PC-9 (cell line): ENCODE results near the gene TXNRD1. TPM values are rescaled to one million over a fixed set of nuclear protein-coding genes. Genes with fewer than 3 reads are reported as not detected.

Experiments
- BruUV-seq: library from RNA; stranded (reverse); fragments of 400-500 nt; replicated peaks from 2 replicates; lab custom pipeline; 2021; lab: Mats Ljungman, UMichigan
- CTCF ChIA-PET: fragments of 300-600 bp; sonication (Branson Sonifier 250); formaldehyde crosslinking; loops from one replicate; lab custom pipeline; 2022; ENCODE audit warnings: antibody characterized with exemption; lab: Charles Lee
- POLR2A ChIA-PET: fragments of 300-600 bp; sonication (Branson Sonifier 250); formaldehyde crosslinking; loops from one replicate; lab custom pipeline; 2022; ENCODE audit warnings: antibody characterized with exemption; ENCODE audit not compliant: unreplicated experiment; lab: Charles Lee
- DNase-seq, 2 experiments: peaks; one replicate each; pipeline versions ENCODE4 v3.0.0 to v3.0.0-alpha.2; 2015 to 2022; ENCODE audit warnings: mixed read lengths in 1 of 2
- H2AFZ ChIP-seq: fragments of 200-600 bp; sonication (generic); 2 replicates; pipeline ENCODE4 v1.8.1; 2017; ENCODE audit warnings: antibody characterized with exemption
- H3F3A ChIP-seq: fragments of 200-600 bp; sonication (generic); 2 replicates; pipeline ENCODE4 v1.8.1; 2017; ENCODE audit warnings: antibody characterized with exemption, mild to moderate bottlenecking, low read depth; ENCODE audit not compliant: insufficient read depth
- H3K27ac ChIP-seq: fragments of 200-600 bp; sonication (generic); 2 replicates; pipeline ENCODE4 v1.6.1; 2016; ENCODE audit warnings: mixed run types
- H3K27me3 ChIP-seq: fragments of 200-600 bp; sonication (generic); 2 replicates; pipeline ENCODE4 v1.6.1; 2016; ENCODE audit warnings: low read depth, mixed run types; ENCODE audit not compliant: insufficient read depth
- H3K36me3 ChIP-seq: fragments of 200-600 bp; sonication (generic); 2 replicates; pipeline ENCODE4 v1.6.1; 2016; ENCODE audit warnings: low read depth, mixed run types
- H3K4me1 ChIP-seq: fragments of 200-600 bp; sonication (generic); replicated peaks from 2 replicates; pipeline ENCODE4 v1.6.1; 2016; ENCODE audit warnings: mixed run types; ENCODE audit not compliant: insufficient read depth
- H3K4me2 ChIP-seq: fragments of 200-600 bp; sonication (generic); 2 replicates; pipeline ENCODE4 v1.6.1; 2017; ENCODE audit warnings: mixed run types
- H3K4me3 ChIP-seq: fragments of 200-600 bp; sonication (generic); 2 replicates; pipeline ENCODE4 v1.6.1; 2016; ENCODE audit warnings: mixed run types
- H3K79me2 ChIP-seq: fragments of 200-600 bp; sonication (generic); 2 replicates; pipeline ENCODE4 v1.6.1; 2017; ENCODE audit warnings: low read depth, mixed run types
- H3K9me2 ChIP-seq: fragments of 200-600 bp; sonication (generic); 2 replicates; pipeline ENCODE4 v1.8.1; 2017; ENCODE audit warnings: mild to moderate bottlenecking; ENCODE audit not compliant: insufficient read depth
- H3K9me3 ChIP-seq: fragments of 200-600 bp; sonication (generic); 2 replicates; pipeline ENCODE4 v1.8.1; 2016; ENCODE audit warnings: low read depth; ENCODE audit not compliant: insufficient read depth
- H4K20me1 ChIP-seq: fragments of 200-600 bp; sonication (generic); 2 replicates; pipeline ENCODE4 v1.8.1; 2017; ENCODE audit not compliant: insufficient read depth
- CTCF ChIP-seq: fragments of 200-600 bp; sonication (generic); conservative IDR thresholded peaks from 2 replicates; pipeline ENCODE4 v1.6.1; 2017; ENCODE audit warnings: mixed run types, antibody characterized with exemption, mild to moderate bottlenecking, moderate library complexity
- EZH2 ChIP-seq: fragments of 200-600 bp; sonication (generic); IDR thresholded peaks from 2 replicates; pipeline ENCODE4 v1.8.0; 2017; ENCODE audit warnings: antibody characterized with exemption, low read depth
- intact Hi-C: fragments of 100-400 bp; cut with micrococcal nuclease; formaldehyde crosslinking; loops from one replicate; pipeline ENCODE4 v1.10.0; 2022; ENCODE audit not compliant: unreplicated experiment
- total RNA-seq: library from RNA; stranded (reverse); gene quantifications from 2 replicates; pipeline ENCODE4 v1.2.3, GENCODE V29; 2021

The TXNRD1 gene
- total RNA-seq, 1 experiment from 2014 or later, result 1,250 TPM

DNA sequence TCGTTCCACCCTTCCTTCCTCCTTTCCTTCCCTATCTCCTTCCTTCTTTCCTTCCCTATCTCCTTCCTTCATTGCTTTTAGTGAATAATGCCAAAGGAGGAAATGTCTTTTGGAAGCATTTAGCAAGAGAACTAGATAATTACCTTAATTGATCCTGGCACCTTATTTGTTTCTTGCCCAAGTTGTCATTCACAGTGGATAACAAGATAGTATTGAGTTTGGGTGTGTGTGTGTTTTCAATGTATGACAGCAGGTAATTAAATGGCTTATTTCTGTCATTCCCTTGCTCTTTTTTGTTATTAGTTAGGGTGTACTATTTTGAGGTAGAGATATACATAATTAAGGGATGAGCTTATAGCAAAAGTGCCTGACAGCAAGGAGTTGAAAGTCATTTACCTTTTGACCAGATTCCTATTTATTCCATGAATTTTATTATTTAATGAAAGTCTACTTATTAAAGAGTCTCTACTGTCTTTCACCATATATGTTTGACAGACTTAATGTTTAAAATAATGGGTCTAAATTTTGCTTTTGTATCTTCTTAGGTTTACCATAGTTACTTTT lies 118.2 kb downstream of the TXNRD1 start:
- H3K27ac ChIP-seq, result peak overlapping the region; percentile 39
- ChIA-PET POLR2A (no interaction called here), CTCF (no interaction called here)
- peaks cover 100% of the 10 kb centered on the region for H3F3A ChIP-seq
- TF ChIP-seq EZH2, result no peak
- TF ChIP-seq CTCF, result no peak
- no peaks in the 10 kb centered on the region for H3K9me2 ChIP-seq
- no peaks in the 10 kb centered on the region for H3K9me3 ChIP-seq
- H2AFZ ChIP-seq, result no peak overlapping the region
- intact Hi-C loops, result no loop called here
- BruUV-seq, result no TSS peak
- no peak for DNase-seq
- H3K27me3 ChIP-seq, result no peaks in the 10 kb centered on the region
- H3K4me3 ChIP-seq, result no peak overlapping the region
- peaks cover 93% of the 10 kb centered on the region for H3K79me2 ChIP-seq
- H3K4me2 ChIP-seq, result no peak overlapping the region
- H4K20me1 ChIP-seq, result peaks cover 99% of the 10 kb centered on the region
- peaks cover 54% of the 10 kb centered on the region for H3K4me1 ChIP-seq
- peaks cover 89% of the 10 kb centered on the region for H3K36me3 ChIP-seq

- peaks cover 95% of the 10 kb centered on the region for H3K79me2 ChIP-seq
- intact Hi-C loops, result no loop called here
- peaks cover 91% of the 10 kb centered on the region for H3K36me3 ChIP-seq
- H3K9me3 ChIP-seq, result no peaks in the 10 kb centered on the region
- peak overlapping the region; percentile 39 for H3K27ac ChIP-seq
- TF ChIP-seq CTCF (no peak), EZH2 (no peak)
- no peak overlapping the region for H3K4me3 ChIP-seq
- H3K4me1 ChIP-seq, result peaks cover 56% of the 10 kb centered on the region
- BruUV-seq, result no TSS peak
- peaks cover 99% of the 10 kb centered on the region for H4K20me1 ChIP-seq
- no peak for DNase-seq
- H3K4me2 ChIP-seq, result no peak overlapping the region
- ChIA-PET CTCF (no interaction called here), POLR2A (no interaction called here)
- peaks cover 100% of the 10 kb centered on the region for H3F3A ChIP-seq
- no peaks in the 10 kb centered on the region for H3K9me2 ChIP-seq
- no peaks in the 10 kb centered on the region for H3K27me3 ChIP-seq
- no peak overlapping the region for H2AFZ ChIP-seq
Measured at GRCh38 chr12:104334581-104334980, 119.0 kb downstream of the TXNRD1 start.

- POLR2A ChIA-PET, result no interaction called here
- peaks cover 64% of the 10 kb centered on the region for H3K4me1 ChIP-seq
- CTCF ChIA-PET, result no interaction called here
- H3K4me3 ChIP-seq, result no peak overlapping the region
- no peaks in the 10 kb centered on the region for H3K9me3 ChIP-seq
- peaks cover 93% of the 10 kb centered on the region for H3K36me3 ChIP-seq
- BruUV-seq, result no TSS peak
- DNase-seq, result no peak
- H3K27ac ChIP-seq, result peak overlapping the region; percentile 49
- no peaks in the 10 kb centered on the region for H3K27me3 ChIP-seq
- no peaks in the 10 kb centered on the region for H3K9me2 ChIP-seq
- peaks cover 100% of the 10 kb centered on the region for H3F3A ChIP-seq
- no peak overlapping the region for H3K4me2 ChIP-seq
- peaks cover 100% of the 10 kb centered on the region for H4K20me1 ChIP-seq
- H3K79me2 ChIP-seq, result peaks cover 97% of the 10 kb centered on the region
- H2AFZ ChIP-seq, result no peak overlapping the region
- intact Hi-C loops, result no loop called here
- no peak for TF ChIP-seq EZH2
- TF ChIP-seq CTCF, result no peak
Measured at GRCh38 chr12:104336115-104336514, 120.5 kb downstream of the TXNRD1 start.
